GM21423 (cell line): ENCODE measurements around the gene UBXN7.
"Not testable (repeated sequence)": the region's sequence is repeated elsewhere in the genome, so short reads cannot be mapped to it uniquely, and the experiment has no call there.

Source experiments
- ATAC-seq: cut with Tn5 transposase; IDR thresholded peaks from one replicate; pipeline ENCODE4 v1.9.1; 2021; ENCODE audit warnings: mild to moderate bottlenecking, moderate library complexity; ENCODE audit not compliant: unreplicated experiment

UBXN7 gene

DNA sequence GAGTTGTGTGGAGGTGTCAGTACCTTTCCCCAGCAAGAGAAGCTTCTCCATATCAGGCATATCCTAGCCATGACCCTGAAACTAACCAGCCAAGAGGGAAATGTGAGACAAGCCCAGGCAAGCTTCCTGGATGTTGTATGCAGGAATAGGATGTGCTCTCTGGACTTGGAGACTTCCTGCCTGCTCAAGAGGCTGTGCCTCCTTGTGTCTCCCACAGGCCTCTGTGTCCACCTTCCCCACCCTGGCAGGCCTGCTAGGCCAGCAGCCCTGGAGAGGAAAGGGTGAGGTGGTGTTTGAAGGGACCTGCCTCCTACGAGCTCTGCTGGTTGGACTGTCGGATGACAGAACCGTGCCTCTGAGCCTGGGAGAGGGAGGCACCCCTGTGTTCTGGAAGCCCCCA lies 112.1 kb downstream of the UBXN7 start:
- ATAC-seq, result no peak

DNA sequence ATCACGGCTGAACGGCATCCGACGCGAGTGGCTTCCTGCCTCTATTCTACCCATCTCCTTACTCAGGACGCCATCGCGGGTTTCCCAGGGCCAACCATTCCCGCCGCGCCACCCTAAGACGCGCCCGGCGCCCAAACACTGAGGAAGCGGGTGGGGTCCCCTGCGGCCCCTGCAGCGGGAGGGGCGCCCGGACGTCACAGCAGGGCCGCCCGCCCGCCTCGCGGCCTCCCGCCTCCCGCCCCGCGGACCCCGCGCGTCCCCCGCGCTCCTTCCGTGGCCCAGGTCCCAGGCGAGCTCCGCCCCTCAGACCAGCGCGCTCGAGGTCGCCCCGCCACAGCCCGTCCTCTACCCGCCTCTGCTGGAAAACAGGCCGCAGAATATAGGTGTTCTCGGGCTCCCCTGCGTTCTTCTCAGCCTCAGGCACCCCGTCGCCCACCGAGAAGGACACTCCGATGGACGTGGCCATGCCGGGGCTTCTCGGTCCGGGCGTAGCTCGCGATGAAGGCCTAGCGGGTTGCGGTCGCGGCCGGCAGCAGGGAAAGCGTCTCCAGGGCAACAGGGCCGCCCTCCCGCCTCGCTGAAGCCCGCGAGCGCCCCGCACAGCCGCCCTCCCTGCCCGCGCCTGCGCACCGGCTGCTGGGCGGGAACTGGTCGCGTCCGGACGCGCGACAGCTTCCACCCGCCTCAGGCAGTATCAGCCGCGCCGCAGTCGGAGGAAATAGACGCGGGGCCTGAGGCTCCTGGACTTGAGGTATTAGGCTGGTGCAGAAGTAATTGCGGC lies 114.3 kb downstream of the UBXN7 start, which contains the start of gene DYNLT2B:
Gene DYNLT2B (minus strand): TSS at position 554 of the 781 bp plus-strand sequence. CDS start 88 bp downstream, at position 466.
- peak; percentile 86 for ATAC-seq

- ATAC-seq, result not testable (repeated sequence)
These were observed 115.2 kb downstream of the UBXN7 start for GRCh38 chr3:196316799-196317686.

DNA sequence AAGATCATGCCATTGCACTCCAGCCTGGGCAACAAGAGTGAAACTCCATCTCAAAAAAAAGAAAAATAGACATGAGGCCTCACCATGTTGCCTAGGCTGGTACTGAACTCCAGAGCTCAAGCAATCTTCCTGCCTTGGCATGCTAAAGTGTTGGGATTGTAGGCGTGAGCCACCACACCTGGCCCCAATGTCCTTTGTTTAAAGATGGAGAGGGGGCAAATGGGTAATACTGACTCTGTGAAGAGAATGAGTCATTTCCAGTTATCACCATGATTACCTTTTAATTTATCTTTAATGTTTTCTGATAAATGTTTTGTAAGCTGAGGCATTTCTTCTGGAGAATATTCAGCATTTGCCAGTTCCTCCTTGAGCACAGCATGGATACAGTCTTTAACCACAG lies 116.4 kb downstream of the UBXN7 start:
- no peak for ATAC-seq

DNA sequence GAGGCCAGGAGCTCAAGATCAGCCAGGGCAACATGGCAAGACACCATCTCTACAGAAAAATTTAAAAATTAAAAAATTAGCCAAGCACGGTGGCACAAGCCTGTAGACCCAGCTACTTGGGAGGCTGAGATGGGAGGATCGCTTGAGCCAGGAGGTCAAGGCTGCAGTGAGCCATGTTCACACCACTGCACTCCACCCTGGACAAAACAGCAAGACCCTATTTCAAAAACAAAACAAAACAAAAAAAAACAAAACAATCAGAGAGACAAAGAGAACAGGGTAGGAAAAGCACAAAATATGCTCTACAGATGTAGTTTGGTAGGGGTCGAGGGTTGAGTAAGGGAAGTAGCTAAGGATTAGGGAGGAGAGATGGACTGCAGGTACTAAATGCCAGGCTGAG lies 117.6 kb downstream of the UBXN7 start:
- ATAC-seq, result no peak

DNA sequence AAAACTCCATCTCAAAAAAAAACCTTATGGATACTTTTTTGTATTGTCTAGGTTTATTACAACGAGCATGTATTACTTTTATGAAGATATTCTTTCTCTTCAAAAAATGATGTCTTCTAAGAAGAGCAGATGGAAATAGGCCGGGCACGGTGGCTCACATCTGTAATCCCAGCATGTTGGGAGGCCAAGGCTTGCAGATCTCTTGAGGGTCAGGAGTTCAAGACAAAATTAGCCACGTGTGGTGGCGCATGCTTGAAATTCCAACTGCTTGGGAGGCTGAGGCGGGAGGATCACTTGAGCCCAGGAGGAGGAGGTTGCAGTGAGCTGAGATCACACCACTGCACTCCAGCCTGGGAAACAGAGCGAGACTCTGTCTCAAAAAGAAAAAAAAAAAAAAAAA lies 118.1 kb downstream of the UBXN7 start:
- not testable (repeated sequence) for ATAC-seq

DNA sequence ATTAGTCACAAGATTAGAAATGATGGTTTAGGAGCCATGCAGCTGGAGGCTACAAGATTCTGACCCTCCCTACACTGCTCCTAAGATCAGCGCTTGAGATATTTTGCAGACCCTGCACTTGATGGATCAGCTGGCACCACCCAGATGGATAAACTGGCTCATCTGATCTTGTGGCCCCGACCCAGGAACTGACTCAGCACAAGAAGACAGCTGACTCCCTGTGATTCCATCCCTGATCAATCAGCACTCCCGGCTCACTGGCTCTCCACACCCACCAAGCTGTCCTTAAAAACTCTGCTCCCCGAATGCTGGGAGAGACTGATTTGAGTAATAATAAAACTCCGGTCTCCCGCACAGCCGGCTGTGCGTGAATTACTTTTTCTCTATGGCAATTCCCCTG lies 129.3 kb downstream of the UBXN7 start:
- not testable (repeated sequence) for ATAC-seq

DNA sequence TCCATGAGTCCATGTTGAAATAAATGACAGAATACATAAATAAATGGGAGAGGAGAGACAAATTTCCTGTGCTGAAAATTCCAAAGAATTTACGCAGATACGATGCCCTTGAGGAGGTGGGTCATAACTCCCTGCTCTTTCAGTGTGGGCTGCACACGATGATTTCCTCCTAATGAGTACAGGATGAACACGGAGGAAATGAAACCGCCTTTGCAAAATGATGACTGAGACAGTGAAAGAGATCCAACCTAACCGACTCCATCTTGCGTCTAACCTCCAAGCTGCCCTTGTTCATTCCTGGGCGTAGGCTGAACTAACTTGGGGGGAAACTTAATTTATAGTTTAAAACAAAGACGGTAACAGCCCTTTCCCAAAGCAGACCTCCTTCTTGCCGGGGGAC lies 129.7 kb downstream of the UBXN7 start:
- not testable (repeated sequence) for ATAC-seq

DNA sequence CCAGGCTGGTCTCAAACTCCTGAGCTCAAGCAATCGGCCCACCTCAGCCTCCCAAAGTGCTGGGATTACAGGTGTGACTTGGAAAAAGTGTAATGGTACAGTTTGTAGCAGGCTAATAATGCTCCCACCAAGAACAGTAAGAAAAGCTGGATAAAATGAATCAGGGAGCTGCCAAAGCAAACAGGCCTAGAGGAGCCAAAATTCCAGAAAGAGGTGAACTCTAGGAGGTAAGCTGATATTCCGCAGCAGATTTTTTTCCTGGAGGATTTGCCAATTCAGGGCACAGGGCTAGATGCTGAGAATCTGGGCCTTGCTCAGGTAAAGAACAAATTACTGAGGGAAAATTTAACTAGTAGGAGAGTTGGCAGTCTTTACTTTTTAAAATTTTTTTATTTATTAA lies 133.7 kb downstream of the UBXN7 start:
- ATAC-seq, result no peak
